GM10248 (cell line): ENCODE data around the gene CBLL1.

ENCODE experiments used
- CTCF ChIA-PET: fragments of 300-600 bp; sonication (Branson Sonifier 250); formaldehyde crosslinking; extraction: SDS; loops from one replicate; lab custom pipeline; 2021; ENCODE audit warnings: antibody characterized with exemption; lab: Yijun Ruan, JAX
- POLR2A ChIA-PET: fragments of 350-650 bp; sonication (Branson Sonifier 250); formaldehyde crosslinking; extraction: SDS; loops from one replicate; lab custom pipeline; 2020; ENCODE audit warnings: antibody characterized with exemption; lab: Yijun Ruan, JAX
- DNase-seq: peaks from one replicate; pipeline ENCODE4 v3.0.0; 2012; ENCODE audit errors: extremely low spot score
- CTCF ChIP-seq: IDR thresholded peaks from 2 replicates; pipeline ENCODE4 v1.5.1; 2012; ENCODE audit warnings: mild to moderate bottlenecking, low read depth; ENCODE audit errors: extremely low read depth, missing control alignments, control extremely low read depth

CBLL1 gene

GRCh38 chr7:107754642-107755041 lies 10.7 kb downstream of the CBLL1 start:
- ChIA-PET POLR2A (no interaction called here), CTCF (interaction anchor here (1.7 to 1.9 kb wide), 2 partner anchors 9 to 11 kb away, joined by 7 to 8 read pairs; no protein-coding TSS in a partner anchor)
- TF ChIP-seq CTCF = no peak
- no peak for DNase-seq

- DNase-seq = no peak
- POLR2A ChIA-PET = no interaction called here
- CTCF ChIA-PET = no interaction called here
- TF ChIP-seq CTCF = no peak
These were observed 14.7 kb downstream of the CBLL1 start for GRCh38 chr7:107758667-107759066.

- CTCF ChIA-PET = no interaction called here
These were observed 23.4 kb downstream of the CBLL1 start for GRCh38 chr7:107767391-107767790.

GRCh38 chr7:107768263-107768662 lies 24.3 kb downstream of the CBLL1 start:
- POLR2A ChIA-PET = no interaction called here
- TF ChIP-seq CTCF = no peak
- no peak for DNase-seq
- CTCF ChIA-PET = no interaction called here

More at GRCh38 chr7:107767391-107767790, 23.4 kb downstream of the CBLL1 start:
- POLR2A ChIA-PET = no interaction called here
- no peak for TF ChIP-seq CTCF
- DNase-seq = no peak

- TF ChIP-seq CTCF = no peak
- CTCF ChIA-PET = interaction anchor here (1.3 kb wide), 1 partner anchor 30 kb away, joined by 3 read pairs; the partner anchor contains the start of gene CBLL1
- no peak for DNase-seq
- POLR2A ChIA-PET = no interaction called here
These were observed 29.1 kb downstream of the CBLL1 start for GRCh38 chr7:107773027-107773426.

- no peak for TF ChIP-seq CTCF
- ChIA-PET POLR2A (no interaction called here), CTCF (interaction anchor here (2.1 kb wide), 1 partner anchor 10 kb away, joined by 7 read pairs; no protein-coding TSS in a partner anchor)
- DNase-seq = no peak
These were observed 33.8 kb downstream of the CBLL1 start for GRCh38 chr7:107777702-107778101.

- no peak for DNase-seq
- ChIA-PET POLR2A (no interaction called here), CTCF (interaction anchor here (2.1 kb wide), 1 partner anchor 9 kb away, joined by 7 read pairs; no protein-coding TSS in a partner anchor)
- no peak for TF ChIP-seq CTCF
These were observed 34.3 kb downstream of the CBLL1 start for GRCh38 chr7:107778283-107778682.
